ENCODE results near the gene TRMT61A. TPM values are rescaled to one million over a fixed set of nuclear protein-coding genes. Genes with fewer than 3 reads are reported as not detected.
A peak's percentile ranks its signal among the peaks of the same experiment; 100 is the strongest.

Gene TRMT61A
- total and polyA plus RNA-seq, 2 of the 13 experiments (the other 11 are each of a cell fraction or from before 2014, with no cell fraction given) = 6.5 to 13.6 TPM

DNA sequence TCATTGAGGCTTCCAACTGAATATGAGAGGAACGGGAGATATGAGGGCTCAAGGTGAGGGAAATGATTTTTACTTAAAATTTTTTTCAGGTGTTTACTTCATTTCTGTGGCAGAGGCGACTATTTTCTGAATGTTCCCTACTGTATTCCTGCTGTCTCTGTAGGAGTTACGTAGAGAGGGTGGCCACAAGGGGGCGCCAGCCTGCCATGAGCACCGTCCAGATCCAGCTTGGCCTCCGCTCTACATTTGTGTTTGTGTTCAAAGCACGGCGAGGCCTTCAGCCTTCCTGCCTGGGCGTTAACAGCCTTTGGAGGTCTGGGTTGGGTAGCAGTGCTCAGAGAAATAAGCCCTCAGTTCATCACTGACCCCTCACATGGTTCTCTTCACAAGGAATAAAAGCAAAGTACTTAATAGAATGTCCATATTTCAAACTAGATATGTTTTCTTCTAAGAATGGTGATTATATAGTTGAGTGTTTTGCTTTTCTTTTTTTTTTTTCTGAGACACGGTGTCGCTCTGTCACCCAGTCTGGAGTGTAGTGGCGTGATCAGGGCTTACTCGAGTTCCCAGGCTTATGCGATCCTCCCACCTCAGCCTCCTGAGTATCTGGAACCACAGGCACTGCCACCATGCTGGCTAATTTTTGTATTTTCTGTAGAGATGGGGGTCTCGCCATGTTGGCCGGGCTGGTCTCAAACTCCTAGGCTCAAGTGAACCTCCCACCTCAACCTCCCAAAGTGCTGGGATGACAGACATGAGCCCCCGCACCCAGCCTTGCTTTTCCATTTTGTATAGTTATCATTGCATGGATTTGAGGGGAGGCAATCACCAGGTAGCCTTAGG lies 28.6 kb upstream of the TRMT61A start (continued):
- TF ChIP-seq NONO (IDR thresholded peaks at IDR 0.05) = no peak
- 0 out of 2 replicates have a peak, but pooled peaks have one; percentile 23 for TF ChIP-seq NONO (CRISPR knock-in tag; conservative IDR thresholded peaks at IDR 0.05)
- TF ChIP-seq, protein P1, sequence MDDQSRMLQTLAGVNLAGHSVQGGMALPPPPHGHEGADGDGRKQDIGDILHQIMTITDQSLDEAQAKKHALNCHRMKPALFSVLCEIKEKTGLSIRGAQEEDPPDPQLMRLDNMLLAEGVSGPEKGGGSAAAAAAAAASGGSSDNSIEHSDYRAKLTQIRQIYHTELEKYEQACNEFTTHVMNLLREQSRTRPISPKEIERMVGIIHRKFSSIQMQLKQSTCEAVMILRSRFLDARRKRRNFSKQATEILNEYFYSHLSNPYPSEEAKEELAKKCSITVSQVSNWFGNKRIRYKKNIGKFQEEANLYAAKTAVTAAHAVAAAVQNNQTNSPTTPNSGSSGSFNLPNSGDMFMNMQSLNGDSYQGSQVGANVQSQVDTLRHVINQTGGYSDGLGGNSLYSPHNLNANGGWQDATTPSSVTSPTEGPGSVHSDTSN (CRISPR knock-in tag; IDR thresholded peaks at IDR 0.05; ENCODE audit: borderline replicate concordance) = no peak
- TF ChIP-seq SRSF1 (optimal IDR thresholded peaks at IDR 0.05; ENCODE audit: low read depth, low read length) = no peak
- TF ChIP-seq KIAA2018 (CRISPR knock-in tag; IDR thresholded peaks at IDR 0.05; ENCODE audit: borderline replicate concordance) = no peak
- no peak for TF ChIP-seq RELA (CRISPR knock-in tag; IDR thresholded peaks at IDR 0.05)
- no peak for TF ChIP-seq ARID3A (IDR thresholded peaks at IDR 0.05; ENCODE audit: low read depth, low read length)
- TF ChIP-seq HOXA3 (CRISPR knock-in tag; IDR thresholded peaks at IDR 0.05) = no peak; the same call in 1 of the 2 replicates
- TF ChIP-seq USF2 (IDR thresholded peaks at IDR 0.05; ENCODE audit: low read depth, low read length) = no peak
- TF ChIP-seq USF2 (CRISPR knock-in tag; IDR thresholded peaks at IDR 0.05; ENCODE audit: borderline replicate concordance) = no peak
- TF ChIP-seq THYN1 (CRISPR knock-in tag; IDR thresholded peaks at IDR 0.05; ENCODE audit: borderline replicate concordance, low read depth) = no peak
- no peak for TF ChIP-seq ZNF143 (CRISPR knock-in tag; IDR thresholded peaks at IDR 0.05)
- no peak for TF ChIP-seq ZNF776 (CRISPR knock-in tag; IDR thresholded peaks at IDR 0.05)
- no peak for TF ChIP-seq ZNF234 (CRISPR knock-in tag; conservative IDR thresholded peaks at IDR 0.05)
- no peak for TF ChIP-seq SP1 (IDR thresholded peaks at IDR 0.05)
- TF ChIP-seq SP1 (CRISPR knock-in tag; IDR thresholded peaks at IDR 0.05) = no peak
